KMS-11 (cell line): ENCODE results near the gene DUSP1.

ENCODE experiments used
- H2AFZ ChIP-seq: fragments of 200-600 bp; sonication (generic); 2 replicates; pipeline ENCODE4 v1.6.1; 2016; ENCODE audit warnings: antibody characterized with exemption, mixed run types, low read depth
- H3K27ac ChIP-seq: fragments of 200-600 bp; sonication (generic); 2 replicates; pipeline ENCODE4 v1.6.1; 2016; ENCODE audit warnings: mild to moderate bottlenecking, mixed run types
- H3K27me3 ChIP-seq: fragments of 200-600 bp; sonication (generic); 2 replicates; pipeline ENCODE4 v1.6.1; 2017; ENCODE audit warnings: mild to moderate bottlenecking, low read depth, mixed run types, moderate library complexity; ENCODE audit not compliant: insufficient read depth
- H3K36me3 ChIP-seq: fragments of 200-600 bp; sonication (generic); 2 replicates; pipeline ENCODE4 v1.6.1; 2017; ENCODE audit warnings: mild to moderate bottlenecking, mixed run types; ENCODE audit not compliant: insufficient read depth
- H3K4me1 ChIP-seq: fragments of 200-600 bp; sonication (generic); 2 replicates; pipeline ENCODE4 v1.6.1; 2016; ENCODE audit warnings: mild to moderate bottlenecking, low read depth, mixed run types; ENCODE audit not compliant: poor library complexity, severe bottlenecking
- H3K4me2 ChIP-seq: fragments of 200-600 bp; sonication (generic); 2 replicates; pipeline ENCODE4 v1.7.0; 2016; ENCODE audit warnings: mild to moderate bottlenecking, mixed run types
- H3K4me3 ChIP-seq: fragments of 200-600 bp; sonication (generic); IDR thresholded peaks from 2 replicates; pipeline ENCODE4 v1.6.1; 2017; ENCODE audit warnings: low read depth, low read length, mixed read lengths; ENCODE audit not compliant: insufficient read depth
- H3K79me2 ChIP-seq: fragments of 200-600 bp; sonication (generic); 2 replicates; pipeline ENCODE4 v1.6.1; 2016; ENCODE audit warnings: low read depth, mixed run types; ENCODE audit not compliant: insufficient read depth
- H3K9ac ChIP-seq: fragments of 200-600 bp; sonication (generic); 2 replicates; pipeline ENCODE4 v1.6.1; 2016; ENCODE audit warnings: mild to moderate bottlenecking, mixed run types
- H4K20me1 ChIP-seq: fragments of 200-600 bp; sonication (generic); 2 replicates; pipeline ENCODE4 v1.6.1; 2016; ENCODE audit warnings: mild to moderate bottlenecking, mixed run types; ENCODE audit not compliant: insufficient read depth
- TF ChIP-seq, protein P1 (sequence below): fragments of 200-600 bp; sonication (generic); conservative IDR thresholded peaks from 2 replicates; pipeline ENCODE4 v1.6.1; 2017; ENCODE audit warnings: low read depth, mild to moderate bottlenecking, antibody characterized with exemption, low read length, moderate library complexity, mixed read lengths

DUSP1 gene

DNA sequence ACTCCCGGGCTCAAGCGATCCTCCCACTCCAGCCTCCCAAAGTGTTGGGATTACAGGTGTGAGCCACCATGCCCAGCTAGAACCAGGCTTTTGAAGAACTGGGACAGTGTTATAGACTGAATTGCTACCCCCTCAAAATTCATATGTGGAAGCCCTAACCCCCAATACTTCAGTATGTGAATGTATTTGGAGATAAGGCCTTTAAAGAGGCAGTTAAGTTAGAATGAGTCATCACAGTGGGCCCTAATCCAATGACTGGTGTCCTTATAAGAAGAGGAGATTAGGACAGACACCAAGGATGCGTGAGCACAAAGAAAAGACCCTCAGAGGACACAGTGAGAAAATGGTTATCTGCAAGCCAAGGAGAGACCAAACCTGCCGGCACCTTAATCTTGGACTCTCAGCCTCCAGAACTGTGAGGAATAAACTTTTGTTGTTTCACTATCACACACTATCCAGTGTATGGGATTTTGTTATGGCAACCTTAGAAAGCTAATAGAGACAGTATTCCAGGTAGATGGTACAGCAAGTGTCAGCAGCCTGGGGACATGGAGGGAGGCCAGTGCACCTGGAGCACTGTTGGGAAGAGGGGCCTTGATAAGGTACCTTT lies 31.7 kb upstream of the DUSP1 start:
- Histone ChIP-seq H3K9ac (no peak overlapping the region), H4K20me1 (no peaks in the 10 kb centered on the region), H2AFZ (no peak overlapping the region), H3K79me2 (no peaks in the 10 kb centered on the region), H3K4me3 (no peak overlapping the region), H3K4me2 (no peak overlapping the region), H3K4me1 (no peaks in the 10 kb centered on the region), H3K27ac (no peak overlapping the region), H3K36me3 (no peaks in the 10 kb centered on the region), H3K27me3 (no peaks in the 10 kb centered on the region)
- TF ChIP-seq, protein P1, sequence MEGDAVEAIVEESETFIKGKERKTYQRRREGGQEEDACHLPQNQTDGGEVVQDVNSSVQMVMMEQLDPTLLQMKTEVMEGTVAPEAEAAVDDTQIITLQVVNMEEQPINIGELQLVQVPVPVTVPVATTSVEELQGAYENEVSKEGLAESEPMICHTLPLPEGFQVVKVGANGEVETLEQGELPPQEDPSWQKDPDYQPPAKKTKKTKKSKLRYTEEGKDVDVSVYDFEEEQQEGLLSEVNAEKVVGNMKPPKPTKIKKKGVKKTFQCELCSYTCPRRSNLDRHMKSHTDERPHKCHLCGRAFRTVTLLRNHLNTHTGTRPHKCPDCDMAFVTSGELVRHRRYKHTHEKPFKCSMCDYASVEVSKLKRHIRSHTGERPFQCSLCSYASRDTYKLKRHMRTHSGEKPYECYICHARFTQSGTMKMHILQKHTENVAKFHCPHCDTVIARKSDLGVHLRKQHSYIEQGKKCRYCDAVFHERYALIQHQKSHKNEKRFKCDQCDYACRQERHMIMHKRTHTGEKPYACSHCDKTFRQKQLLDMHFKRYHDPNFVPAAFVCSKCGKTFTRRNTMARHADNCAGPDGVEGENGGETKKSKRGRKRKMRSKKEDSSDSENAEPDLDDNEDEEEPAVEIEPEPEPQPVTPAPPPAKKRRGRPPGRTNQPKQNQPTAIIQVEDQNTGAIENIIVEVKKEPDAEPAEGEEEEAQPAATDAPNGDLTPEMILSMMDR: no peak

DNA sequence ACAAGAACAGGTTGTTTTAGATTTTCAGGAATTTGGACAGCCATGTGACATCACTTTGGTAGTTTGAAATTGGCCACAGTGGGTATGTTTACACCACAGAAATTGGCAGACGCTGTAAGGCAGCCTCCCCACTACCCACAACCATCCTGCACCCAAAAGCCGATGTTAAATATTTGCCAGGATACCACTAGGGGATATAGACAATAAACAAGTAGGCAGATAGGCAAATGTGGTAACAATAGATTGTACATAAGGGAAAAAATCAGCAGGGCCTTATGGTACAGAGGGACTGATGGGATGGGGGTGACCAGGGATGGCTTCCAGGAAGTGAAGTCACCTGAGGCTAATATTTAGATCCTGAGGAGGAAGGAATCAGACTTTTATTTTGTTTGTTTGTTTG lies 31.1 kb upstream of the DUSP1 start:
- H3K4me1 ChIP-seq: no peaks in the 10 kb centered on the region
- no peak overlapping the region for H3K27ac ChIP-seq
- no peak overlapping the region for H3K4me2 ChIP-seq
- TF ChIP-seq, protein P1: no peak
- no peaks in the 10 kb centered on the region for H3K79me2 ChIP-seq
- H3K9ac ChIP-seq: no peak overlapping the region
- no peak overlapping the region for H2AFZ ChIP-seq
- no peaks in the 10 kb centered on the region for H3K27me3 ChIP-seq
- no peaks in the 10 kb centered on the region for H3K36me3 ChIP-seq
- no peak overlapping the region for H3K4me3 ChIP-seq
- no peaks in the 10 kb centered on the region for H4K20me1 ChIP-seq

- Histone ChIP-seq H2AFZ (no peak overlapping the region), H3K4me3 (no peak overlapping the region), H3K4me2 (no peak overlapping the region), H3K27ac (no peak overlapping the region), H4K20me1 (no peaks in the 10 kb centered on the region), H3K79me2 (no peaks in the 10 kb centered on the region), H3K4me1 (no peaks in the 10 kb centered on the region), H3K36me3 (no peaks in the 10 kb centered on the region), H3K9ac (no peak overlapping the region), H3K27me3 (no peaks in the 10 kb centered on the region)
- TF ChIP-seq, protein P1: no peak
Measured at GRCh38 chr5:172801179-172801671, 30.2 kb upstream of the DUSP1 start.

- no peaks in the 10 kb centered on the region for H4K20me1 ChIP-seq
- no peaks in the 10 kb centered on the region for H3K36me3 ChIP-seq
- H3K27me3 ChIP-seq: no peaks in the 10 kb centered on the region
- no peak overlapping the region for H3K27ac ChIP-seq
- no peak overlapping the region for H3K4me3 ChIP-seq
- no peaks in the 10 kb centered on the region for H3K4me1 ChIP-seq
- no peak overlapping the region for H3K9ac ChIP-seq
- no peak overlapping the region for H2AFZ ChIP-seq
- no peaks in the 10 kb centered on the region for H3K79me2 ChIP-seq
- no peak overlapping the region for H3K4me2 ChIP-seq
- TF ChIP-seq, protein P1: no peak
Measured at GRCh38 chr5:172800088-172800551, 29.1 kb upstream of the DUSP1 start.
